ENCODE measurements around the gene FAM53A.

Gene FAM53A

DNA sequence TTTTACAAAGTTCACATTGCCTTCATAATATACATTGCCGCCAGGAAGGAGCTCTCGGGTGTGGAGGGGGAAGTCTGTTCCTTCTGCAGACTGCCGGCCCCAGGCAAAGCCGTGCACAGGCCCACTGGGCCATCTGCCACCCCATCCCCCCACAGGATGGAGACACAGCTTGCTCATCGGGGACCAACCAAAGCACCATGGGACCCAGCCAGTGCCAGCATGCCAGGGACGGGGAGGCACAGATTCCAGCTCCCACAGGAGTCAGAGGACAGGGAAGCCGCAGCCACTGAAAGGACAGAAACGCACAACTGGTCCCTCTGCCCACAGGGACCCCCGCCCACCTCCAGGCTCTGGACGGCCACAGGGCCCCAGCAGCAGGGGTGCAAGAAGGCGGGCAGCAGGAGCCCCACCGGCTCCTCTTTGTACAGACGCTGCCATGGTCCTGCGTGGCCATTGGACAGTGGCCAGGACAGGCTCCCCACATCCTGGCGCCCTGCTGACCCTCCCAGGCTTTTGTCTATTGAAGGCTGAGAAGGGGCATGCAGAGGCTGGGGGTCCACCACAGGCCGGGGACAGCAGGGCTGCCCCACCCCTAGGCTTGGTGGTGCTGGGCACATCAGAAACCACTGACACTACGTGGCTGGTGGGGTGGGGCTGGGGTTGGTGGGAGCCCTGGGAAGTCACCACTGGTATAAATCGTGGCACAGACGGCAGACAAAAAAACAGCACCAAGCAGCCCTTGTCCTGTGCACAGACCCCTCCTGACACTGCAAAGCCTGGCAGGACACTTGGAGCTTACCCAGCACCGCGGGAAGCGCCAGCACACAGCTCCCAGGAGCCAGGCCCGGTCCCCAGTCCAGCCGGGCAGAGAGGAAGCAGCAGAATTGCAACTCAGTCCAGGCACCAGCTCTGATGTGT lies 89.0 kb downstream of the FAM53A start:
- Histone ChIP-seq H3K4me1 (ENCODE audit: insufficient read depth, low read length) (no peaks in the 10 kb centered on the region), H3K36me3 (ENCODE audit: insufficient read depth, low read depth, low read length) (no peaks in the 10 kb centered on the region), H3K27ac (ENCODE audit: low read length) (no peak overlapping the region), H3K27me3 (ENCODE audit: insufficient read depth, low read length) (no peaks in the 10 kb centered on the region), H3K9ac (ENCODE audit: low read depth, low read length) (no peak overlapping the region), H3K4me3 (ENCODE audit: low read length) (no peak overlapping the region), H3K9me3 (ENCODE audit: insufficient read depth, low read depth, low read length) (peaks cover 5% of the 10 kb centered on the region; the same call in 1 of the 2 replicates)

DNA sequence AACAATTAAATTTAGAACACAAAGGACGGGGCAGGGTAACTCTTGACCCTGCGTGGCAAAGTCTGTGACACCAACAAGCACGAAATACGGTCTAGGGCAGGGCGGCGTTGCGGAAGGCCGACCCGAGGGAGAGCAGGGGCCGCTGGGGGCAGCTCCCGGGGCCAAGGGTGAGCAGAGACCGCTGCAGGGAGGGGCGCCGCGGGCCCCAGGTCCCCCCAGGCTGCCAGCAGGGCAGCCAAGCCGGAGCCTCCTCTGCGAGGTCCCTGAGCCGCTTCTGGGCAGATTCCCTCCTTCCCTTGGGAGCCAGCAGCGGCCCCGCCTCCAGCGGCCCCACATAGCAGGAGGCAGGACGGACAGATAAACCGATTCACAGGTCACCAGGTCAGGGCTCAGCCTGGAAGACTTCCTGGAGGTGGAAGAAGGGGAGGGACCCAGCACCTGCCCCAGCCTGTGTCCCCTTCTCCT lies 90.2 kb downstream of the FAM53A start:
- Histone ChIP-seq H3K27ac (ENCODE audit: low read length) (no peak overlapping the region), H3K36me3 (ENCODE audit: insufficient read depth, low read depth, low read length) (no peaks in the 10 kb centered on the region), H3K9me3 (ENCODE audit: insufficient read depth, low read depth, low read length) (peaks cover 7% of the 10 kb centered on the region), H3K9ac (ENCODE audit: low read depth, low read length) (no peak overlapping the region), H3K4me3 (ENCODE audit: low read length) (no peak overlapping the region), H3K27me3 (ENCODE audit: insufficient read depth, low read length) (no peaks in the 10 kb centered on the region), H3K4me1 (ENCODE audit: insufficient read depth, low read length) (no peaks in the 10 kb centered on the region)

DNA sequence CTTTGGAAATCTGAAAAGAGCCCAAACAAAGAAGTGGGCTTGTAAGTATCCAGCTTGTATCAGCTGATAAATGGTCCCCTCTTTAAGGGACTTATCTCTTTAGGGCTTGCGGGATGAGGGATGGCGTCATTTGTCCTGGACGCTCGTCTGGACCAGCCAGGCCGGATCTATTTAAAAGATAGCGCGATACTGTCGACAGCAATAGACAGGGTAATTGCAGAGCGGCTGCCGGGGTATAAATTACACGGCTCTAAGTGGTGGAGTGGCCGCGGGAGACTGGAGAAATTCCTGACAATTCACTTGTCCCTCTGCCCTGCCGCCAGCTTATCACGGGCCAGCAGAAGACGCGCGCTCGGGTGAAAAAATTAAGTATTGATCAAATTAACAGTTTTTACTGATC lies 90.7 kb downstream of the FAM53A start:
- H3K27me3 ChIP-seq (ENCODE audit: insufficient read depth, low read length) = no peaks in the 10 kb centered on the region
- H3K4me3 ChIP-seq (ENCODE audit: low read length) = no peak overlapping the region
- H3K9ac ChIP-seq (ENCODE audit: low read depth, low read length) = no peak overlapping the region
- peaks cover 9% of the 10 kb centered on the region for H3K9me3 ChIP-seq (ENCODE audit: insufficient read depth, low read depth, low read length)
- no peaks in the 10 kb centered on the region for H3K36me3 ChIP-seq (ENCODE audit: insufficient read depth, low read depth, low read length)
- H3K4me1 ChIP-seq (ENCODE audit: insufficient read depth, low read length) = no peaks in the 10 kb centered on the region
- H3K27ac ChIP-seq (ENCODE audit: low read length) = no peak overlapping the region

DNA sequence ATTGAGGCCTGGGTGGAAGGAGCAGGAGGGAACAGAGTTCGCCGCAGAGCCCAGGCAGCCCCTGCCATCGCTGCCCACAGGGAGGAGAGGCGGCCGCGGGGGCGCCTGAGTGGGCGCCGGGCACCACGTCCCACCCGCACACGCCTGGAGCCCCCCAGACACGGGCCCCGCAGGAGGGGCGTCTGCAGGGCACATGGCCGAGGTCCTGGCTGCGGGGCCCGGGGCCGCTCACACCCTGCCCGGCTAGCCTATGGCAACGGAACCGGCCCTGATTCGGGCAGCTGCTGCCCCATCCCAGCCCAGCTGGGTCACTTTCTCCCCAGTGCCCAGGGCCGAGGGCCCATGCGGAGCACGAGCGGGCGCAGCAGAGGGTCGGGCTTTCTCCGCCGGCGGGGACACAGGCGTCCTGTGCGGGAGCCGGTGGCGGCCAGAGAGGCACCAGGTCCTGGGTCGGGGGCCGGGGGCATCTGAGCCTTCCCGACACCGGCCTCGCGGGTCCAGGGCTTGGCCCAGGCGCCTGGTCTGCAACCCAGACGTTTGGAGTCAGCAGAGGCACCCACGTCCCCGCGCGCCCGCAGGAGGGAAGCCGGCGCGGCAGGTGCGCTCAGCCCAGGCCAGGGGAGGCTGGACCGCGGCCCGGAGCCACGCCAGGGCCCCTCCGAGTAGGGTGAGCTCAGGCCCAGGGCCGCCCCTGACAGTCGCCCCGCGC lies 91.2 kb downstream of the FAM53A start:
- H3K4me1 ChIP-seq (ENCODE audit: insufficient read depth, low read length) = no peaks in the 10 kb centered on the region
- no peaks in the 10 kb centered on the region for H3K36me3 ChIP-seq (ENCODE audit: insufficient read depth, low read depth, low read length)
- peaks cover 9% of the 10 kb centered on the region for H3K9me3 ChIP-seq (ENCODE audit: insufficient read depth, low read depth, low read length)
- H3K4me3 ChIP-seq (ENCODE audit: low read length) = no peak overlapping the region
- H3K9ac ChIP-seq (ENCODE audit: low read depth, low read length) = no peak overlapping the region
- no peaks in the 10 kb centered on the region for H3K27me3 ChIP-seq (ENCODE audit: insufficient read depth, low read length)
- H3K27ac ChIP-seq (ENCODE audit: low read length) = no peak overlapping the region

DNA sequence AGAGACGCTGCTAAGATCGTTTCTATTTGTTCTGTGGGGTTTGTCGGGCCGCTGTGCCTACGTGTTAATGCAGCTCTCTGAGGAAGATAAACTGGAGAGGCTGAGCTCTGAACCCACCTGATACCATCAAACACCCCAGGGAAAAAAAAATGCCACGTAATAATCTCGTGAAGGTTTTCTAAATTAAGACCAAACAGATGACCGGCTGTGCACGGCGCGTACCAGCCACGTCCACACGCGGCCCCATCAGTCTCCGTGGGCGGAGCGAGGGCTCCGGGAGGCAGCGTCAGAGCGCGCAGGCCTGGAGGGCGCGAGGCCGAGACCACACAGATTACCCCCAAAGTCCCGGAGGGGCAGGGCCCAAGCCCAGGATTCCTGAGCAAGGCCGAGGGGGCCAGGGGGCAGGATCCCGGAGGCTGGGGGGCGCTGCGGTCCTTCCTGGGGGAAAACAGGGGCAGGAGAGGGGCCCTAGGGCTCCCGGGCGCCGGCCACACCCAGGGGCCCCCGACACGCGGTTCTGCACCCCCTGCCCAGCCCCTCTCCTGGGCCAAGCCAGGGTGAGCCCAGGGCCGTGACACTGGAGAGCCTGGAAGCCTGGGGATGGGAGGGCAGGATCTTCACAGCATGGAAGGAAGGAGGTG lies 91.9 kb downstream of the FAM53A start:
- Histone ChIP-seq H3K36me3 (ENCODE audit: insufficient read depth, low read depth, low read length) (no peaks in the 10 kb centered on the region), H3K4me3 (ENCODE audit: low read length) (no peak overlapping the region), H3K4me1 (ENCODE audit: insufficient read depth, low read length) (no peaks in the 10 kb centered on the region), H3K9ac (ENCODE audit: low read depth, low read length) (no peak overlapping the region), H3K27me3 (ENCODE audit: insufficient read depth, low read length) (no peaks in the 10 kb centered on the region), H3K9me3 (ENCODE audit: insufficient read depth, low read depth, low read length) (peaks cover 9% of the 10 kb centered on the region), H3K27ac (ENCODE audit: low read length) (no peak overlapping the region)

DNA sequence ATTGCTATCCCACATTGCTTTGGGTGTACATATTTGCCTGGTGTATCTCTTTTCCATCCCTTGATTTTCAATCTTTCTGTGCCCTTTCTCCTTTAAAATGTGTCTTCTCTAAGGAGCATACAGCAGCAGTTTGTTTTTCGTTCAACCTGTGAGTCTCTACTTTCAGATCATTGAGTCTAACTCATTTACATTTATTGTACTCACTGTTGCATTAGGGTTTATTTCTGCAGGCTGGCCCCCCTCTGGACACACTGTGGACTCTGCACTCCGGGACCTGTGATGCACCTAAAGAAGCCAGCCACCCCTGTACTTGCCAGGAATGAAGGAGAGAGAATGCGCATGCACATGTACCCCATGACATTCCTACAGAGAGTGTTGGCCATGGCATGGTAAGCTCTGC lies 93.0 kb downstream of the FAM53A start:
- Histone ChIP-seq H3K9ac (ENCODE audit: low read depth, low read length) (no peak overlapping the region), H3K27me3 (ENCODE audit: insufficient read depth, low read length) (no peaks in the 10 kb centered on the region), H3K27ac (ENCODE audit: low read length) (no peak overlapping the region), H3K4me1 (ENCODE audit: insufficient read depth, low read length) (no peaks in the 10 kb centered on the region), H3K4me3 (ENCODE audit: low read length) (no peak overlapping the region), H3K36me3 (ENCODE audit: insufficient read depth, low read depth, low read length) (no peaks in the 10 kb centered on the region), H3K9me3 (ENCODE audit: insufficient read depth, low read depth, low read length) (peaks cover 9% of the 10 kb centered on the region)

DNA sequence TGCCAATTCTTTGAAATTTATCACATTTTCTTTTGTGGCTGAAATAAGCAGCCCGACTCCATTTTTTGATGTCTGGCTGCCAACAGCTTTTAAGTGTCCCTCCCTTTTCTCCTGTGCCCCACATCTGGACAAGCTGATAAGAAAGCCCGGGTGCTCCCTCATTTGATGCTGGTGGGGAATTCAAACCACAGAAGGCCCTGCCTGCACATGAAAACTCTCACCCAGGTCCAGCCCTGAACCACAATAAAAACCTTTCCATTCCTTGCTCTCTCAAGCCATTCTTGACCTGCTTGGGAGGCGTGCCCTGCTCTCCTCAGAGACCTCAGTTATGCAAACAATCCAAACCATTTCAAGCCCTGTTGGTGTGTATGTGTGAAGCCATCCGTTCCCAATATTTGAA lies 93.9 kb downstream of the FAM53A start:
- peaks cover 9% of the 10 kb centered on the region for H3K9me3 ChIP-seq (ENCODE audit: insufficient read depth, low read depth, low read length)
- H3K4me3 ChIP-seq (ENCODE audit: low read length) = no peak overlapping the region
- H3K4me1 ChIP-seq (ENCODE audit: insufficient read depth, low read length) = no peaks in the 10 kb centered on the region
- no peaks in the 10 kb centered on the region for H3K27me3 ChIP-seq (ENCODE audit: insufficient read depth, low read length)
- no peak overlapping the region for H3K9ac ChIP-seq (ENCODE audit: low read depth, low read length)
- no peak overlapping the region for H3K27ac ChIP-seq (ENCODE audit: low read length)
- no peaks in the 10 kb centered on the region for H3K36me3 ChIP-seq (ENCODE audit: insufficient read depth, low read depth, low read length)

Measured in iPS-20b (cell line).